GM06990 (cell line): ENCODE results near the gene ADRA2A.

Source experiments
- DNase-seq: peaks from one replicate; pipeline ENCODE4 v3.0.0-alpha.2; 2011; ENCODE audit not compliant: insufficient read length; ENCODE audit errors: extremely low read depth
- H3K27me3 ChIP-seq: replicated peaks from 2 replicates; pipeline ENCODE4 v1.6.0; 2011; ENCODE audit warnings: low read length; ENCODE audit not compliant: control insufficient read depth, insufficient read depth
- H3K36me3 ChIP-seq: 2 replicates; pipeline ENCODE4 v1.5.1; 2011; ENCODE audit warnings: low read length; ENCODE audit not compliant: control insufficient read depth, insufficient read depth
- H3K4me3 ChIP-seq: replicated peaks from 2 replicates; pipeline ENCODE4 v1.5.1; 2011; ENCODE audit warnings: low read depth, mild to moderate bottlenecking, control low read depth, low read length
- CTCF ChIP-seq: IDR thresholded peaks from 2 replicates; pipeline ENCODE4 v1.5.1; 2011; ENCODE audit warnings: low read length, control low read depth, mild to moderate bottlenecking, inconsistent platforms; ENCODE audit not compliant: insufficient read depth, poor library complexity, severe bottlenecking

ADRA2A gene

GRCh38 chr10:111102359-111102837, 25.6 kb downstream of the ADRA2A start:
- H3K36me3 ChIP-seq = no peaks in the 10 kb centered on the region
- no peaks in the 10 kb centered on the region; the same call in 1 of the 2 replicates for H3K27me3 ChIP-seq
- H3K4me3 ChIP-seq = no peak overlapping the region
- no peak for DNase-seq
- TF ChIP-seq CTCF = no peak

GRCh38 chr10:111103196-111103840, 26.5 kb downstream of the ADRA2A start:
- Histone ChIP-seq H3K4me3 (no peak overlapping the region), H3K27me3 (no peaks in the 10 kb centered on the region; the same call in 1 of the 2 replicates), H3K36me3 (no peaks in the 10 kb centered on the region)
- no peak for DNase-seq
- TF ChIP-seq CTCF = no peak

GRCh38 chr10:111104811-111105210, 28.0 kb downstream of the ADRA2A start:
- no peak for DNase-seq
- Histone ChIP-seq H3K27me3 (no peaks in the 10 kb centered on the region; the same call in 1 of the 2 replicates), H3K36me3 (no peaks in the 10 kb centered on the region), H3K4me3 (no peak overlapping the region)
- TF ChIP-seq CTCF = no peak

GRCh38 chr10:111106081-111106480, 29.3 kb downstream of the ADRA2A start:
- Histone ChIP-seq H3K36me3 (no peaks in the 10 kb centered on the region), H3K27me3 (no peaks in the 10 kb centered on the region; the same call in 1 of the 2 replicates), H3K4me3 (no peak overlapping the region)
- DNase-seq = no peak
- TF ChIP-seq CTCF = no peak

GRCh38 chr10:111107023-111107422, 30.2 kb downstream of the ADRA2A start:
- Histone ChIP-seq H3K27me3 (no peaks in the 10 kb centered on the region; the same call in 1 of the 2 replicates), H3K36me3 (no peaks in the 10 kb centered on the region), H3K4me3 (no peak overlapping the region)
- no peak for DNase-seq
- TF ChIP-seq CTCF = no peak
